ENCODE measurements around the gene CD247. TPM values are rescaled to one million over a fixed set of nuclear protein-coding genes. Genes with fewer than 3 reads are reported as not detected.
A peak's percentile ranks its signal among the peaks of the same experiment; 100 is the strongest.

The CD247 gene
- total RNA-seq, 1 experiment from 2014 or later = 0.44 TPM

GRCh38 chr1:167532964-167533824 is 14.9 kb upstream of the CD247 start:
- ATAC-seq (peak; percentile 43), DNase-seq (ENCODE audit: low read depth, low spot score) (no peak)
- ChIA-PET POLR2A (interaction anchor here (0.5 kb wide), 1 partner anchor 313 kb away, joined by 5 read pairs; no protein-coding TSS in a partner anchor), CTCF (interaction anchor here (0.5 to 1.1 kb wide), 4 partner anchors 20 to 313 kb away, joined by 3 to 13 read pairs (median 3); partner anchors contain the start of genes CREG1 and POU2F1)
- intact Hi-C loops (cut with micrococcal nuclease; ENCODE audit: unreplicated experiment) (loop anchor here (5.0 to 10.0 kb wide), 3 partner anchors 76 to 268 kb away; no protein-coding TSS in a partner anchor), in situ Hi-C loops (cut with HindIII; ENCODE audit: low pct_unique_long_range_greater_than_20kb, low sequenced_read_pairs) (no loop called here)
- Histone ChIP-seq H3K36me3 (ENCODE audit: control insufficient read depth, insufficient read depth, low read length) (no peaks in the 10 kb centered on the region), H3K27ac (ENCODE audit: low read length) (no peak overlapping the region), H3K9me3 (ENCODE audit: control insufficient read depth, insufficient read depth, low read depth, low read length) (no peaks in the 10 kb centered on the region), H3K4me1 (ENCODE audit: control insufficient read depth, insufficient read depth, low read length) (no peaks in the 10 kb centered on the region), H3K27me3 (ENCODE audit: control insufficient read depth, insufficient read depth, low read length) (no peaks in the 10 kb centered on the region; the same call in 1 of the 2 replicates), H3K4me3 (ENCODE audit: low read depth in 2 of 2, low read length in 2 of 2) (no peak overlapping the region)
- TF ChIP-seq SIN3A (IDR thresholded peaks at IDR 0.05; ENCODE audit: borderline replicate concordance, insufficient read depth, low read depth, low read length) = no peak
- no TSS peak for BruUV-seq (replicated peaks)

DNA sequence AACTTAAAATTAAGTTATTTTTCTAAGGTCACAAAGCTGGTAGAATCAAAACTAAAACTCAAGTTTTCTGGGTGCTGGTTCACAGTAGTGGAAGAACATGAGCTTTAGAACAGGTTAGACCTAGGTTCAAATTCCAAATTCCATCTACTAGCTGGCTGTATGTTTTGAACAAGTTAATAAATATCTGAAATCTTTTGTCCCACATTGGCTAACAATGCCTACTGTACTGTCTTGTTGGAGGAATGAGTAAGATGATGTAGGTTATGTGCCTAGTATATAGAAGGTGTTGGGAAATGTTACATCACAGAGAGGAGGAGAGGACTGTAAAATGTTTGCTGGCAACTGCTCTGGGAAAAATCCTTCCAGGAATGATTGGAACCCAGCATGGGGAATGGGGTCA is 14.0 kb upstream of the CD247 start:
- TF ChIP-seq SIN3A (IDR thresholded peaks at IDR 0.05; ENCODE audit: borderline replicate concordance, insufficient read depth, low read depth, low read length) (no peak), POLR2AphosphoS5 (IDR thresholded peaks at IDR 0.05; ENCODE audit: low read depth, low read length) (no peak), REST (IDR thresholded peaks at IDR 0.05; ENCODE audit: insufficient read depth in 1 of 2, low read depth in 2 of 2, low read length in 1 of 2) (no peak), TCF7L2 (IDR thresholded peaks at IDR 0.05; ENCODE audit: low read depth, low read length) (no peak)
- TF ChIP-seq, protein P1, sequence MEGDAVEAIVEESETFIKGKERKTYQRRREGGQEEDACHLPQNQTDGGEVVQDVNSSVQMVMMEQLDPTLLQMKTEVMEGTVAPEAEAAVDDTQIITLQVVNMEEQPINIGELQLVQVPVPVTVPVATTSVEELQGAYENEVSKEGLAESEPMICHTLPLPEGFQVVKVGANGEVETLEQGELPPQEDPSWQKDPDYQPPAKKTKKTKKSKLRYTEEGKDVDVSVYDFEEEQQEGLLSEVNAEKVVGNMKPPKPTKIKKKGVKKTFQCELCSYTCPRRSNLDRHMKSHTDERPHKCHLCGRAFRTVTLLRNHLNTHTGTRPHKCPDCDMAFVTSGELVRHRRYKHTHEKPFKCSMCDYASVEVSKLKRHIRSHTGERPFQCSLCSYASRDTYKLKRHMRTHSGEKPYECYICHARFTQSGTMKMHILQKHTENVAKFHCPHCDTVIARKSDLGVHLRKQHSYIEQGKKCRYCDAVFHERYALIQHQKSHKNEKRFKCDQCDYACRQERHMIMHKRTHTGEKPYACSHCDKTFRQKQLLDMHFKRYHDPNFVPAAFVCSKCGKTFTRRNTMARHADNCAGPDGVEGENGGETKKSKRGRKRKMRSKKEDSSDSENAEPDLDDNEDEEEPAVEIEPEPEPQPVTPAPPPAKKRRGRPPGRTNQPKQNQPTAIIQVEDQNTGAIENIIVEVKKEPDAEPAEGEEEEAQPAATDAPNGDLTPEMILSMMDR (IDR thresholded peaks at IDR 0.05) = no peak
- no TSS peak for BruUV-seq (replicated peaks)
- no peak for ATAC-seq
- in situ Hi-C loops (cut with HindIII; ENCODE audit: low pct_unique_long_range_greater_than_20kb, low sequenced_read_pairs) = no loop called here
- intact Hi-C loops (cut with micrococcal nuclease; ENCODE audit: unreplicated experiment) = loop anchor here (5.0 to 10.0 kb wide), 3 partner anchors 75 to 268 kb away; no protein-coding TSS in a partner anchor
- DNase-seq (ENCODE audit: low read depth, low spot score) = no peak
- ChIA-PET CTCF (no interaction called here), POLR2A (no interaction called here)
- Histone ChIP-seq H3K4me1 (ENCODE audit: control insufficient read depth, insufficient read depth, low read length) (no peaks in the 10 kb centered on the region), H3K36me3 (ENCODE audit: control insufficient read depth, insufficient read depth, low read length) (no peaks in the 10 kb centered on the region), H3K4me3 (ENCODE audit: low read depth in 2 of 2, low read length in 2 of 2) (no peak overlapping the region), H3K27me3 (ENCODE audit: control insufficient read depth, insufficient read depth, low read length) (no peaks in the 10 kb centered on the region; the same call in 1 of the 2 replicates), H3K27ac (ENCODE audit: low read length) (no peak overlapping the region), H3K9me3 (ENCODE audit: control insufficient read depth, insufficient read depth, low read depth, low read length) (no peaks in the 10 kb centered on the region)

All from Panc1 (cell line).